SK-N-SH (cell line): Measurements from ENCODE around the gene FRS3. TPM values are rescaled to one million over a fixed set of nuclear protein-coding genes. Genes with fewer than 3 reads are reported as not detected.

Source experiments
- CTCF ChIA-PET: fragments of 300-600, 350-600 bp; formaldehyde crosslinking; extraction: SDS; loops from one replicate; lab custom pipeline; 2021; lab: Yijun Ruan, JAX
- POLR2A ChIA-PET: fragments of 350-600 bp; sonication (Branson Sonifier 250); formaldehyde crosslinking; extraction: SDS; loops from one replicate; lab custom pipeline; 2020; ENCODE audit warnings: antibody characterized with exemption, inconsistent platforms; lab: Yijun Ruan, JAX
- DNase-seq: peaks from one replicate; pipeline ENCODE4 v3.0.0; 2012
- H2AFZ ChIP-seq: fragments of 200-600 bp; sonication (generic); 2 replicates; pipeline ENCODE4 v1.8.1; 2016; ENCODE audit warnings: antibody characterized with exemption, mild to moderate bottlenecking, low read depth
- H3F3A ChIP-seq: fragments of 200-600 bp; sonication (generic); replicated peaks from 2 replicates; pipeline ENCODE3; 2016; ENCODE audit warnings: antibody characterized with exemption, mild to moderate bottlenecking; ENCODE audit not compliant: insufficient read depth
- H3K27ac ChIP-seq, 2 experiments: fragments of 200-500 bp in 1 of 2; fragments of 200-600 bp in 1 of 2; sonication (Bioruptor generic) in 1 of 2; sonication (generic), shearing (Covaris generic) in 1 of 2; 2 replicates each; pipeline versions ENCODE4 v1.5.1 to v1.6.1; 2014 to 2016; ENCODE audit warnings: low read depth in 2 of 2, inconsistent platforms in 1 of 2, low read length in 1 of 2, mild to moderate bottlenecking in 1 of 2, mixed read lengths in 1 of 2
- H3K27me3 ChIP-seq: fragments of 200-600 bp; sonication (generic), shearing (Covaris generic); 2 replicates; pipeline ENCODE4 v1.6.1; 2016; ENCODE audit warnings: mixed run types; ENCODE audit not compliant: insufficient read depth
- H3K36me3 ChIP-seq, 2 experiments: fragments of 200-500 bp in 1 of 2; fragments of 200-600 bp in 1 of 2; sonication (Bioruptor generic) in 1 of 2; sonication (generic) in 1 of 2; replicated peaks in 1 of 2; 2 replicates each; pipeline versions ENCODE3 to v1.5.1; 2014 to 2016; ENCODE audit warnings: low read length in 1 of 2, mild to moderate bottlenecking in 1 of 2; ENCODE audit not compliant: insufficient read depth in 2 of 2, control insufficient read depth in 1 of 2
- H3K4me1 ChIP-seq, 2 experiments: fragments of 200-500 bp in 1 of 2; fragments of 200-600 bp in 1 of 2; sonication (Bioruptor generic) in 1 of 2; sonication (generic), shearing (Covaris generic) in 1 of 2; 2 replicates each; pipeline versions ENCODE4 v1.5.1 to v1.6.1; 2014 to 2016; ENCODE audit warnings: low read depth in 1 of 2, low read length in 1 of 2, mixed run types in 1 of 2; ENCODE audit not compliant: insufficient read depth in 2 of 2, control insufficient read depth in 1 of 2
- H3K4me2 ChIP-seq: fragments of 200-600 bp; sonication (generic), shearing (Covaris generic); 2 replicates; pipeline ENCODE4 v1.6.1; 2017; ENCODE audit warnings: mixed run types
- H3K4me3 ChIP-seq, 2 experiments: fragments of 200-500 bp in 1 of 2; fragments of 200-600 bp in 1 of 2; sonication (Bioruptor generic) in 1 of 2; sonication (generic), shearing (Covaris generic) in 1 of 2; 2 replicates each; pipeline versions ENCODE4 v1.5.1 to v1.8.1; 2014 to 2016; ENCODE audit warnings: low read depth in 2 of 2, inconsistent platforms in 1 of 2, low read length in 1 of 2, mild to moderate bottlenecking in 1 of 2, mixed read lengths in 1 of 2, moderate library complexity in 1 of 2
- H3K79me2 ChIP-seq: fragments of 200-600 bp; sonication (generic); 2 replicates; pipeline ENCODE4 v1.8.1; 2017; ENCODE audit warnings: mild to moderate bottlenecking; ENCODE audit not compliant: insufficient read depth
- H3K9ac ChIP-seq: fragments of 200-600 bp; sonication (generic); 2 replicates; pipeline ENCODE4 v1.6.1; 2017; ENCODE audit warnings: mixed run types
- H3K9me2 ChIP-seq: fragments of 200-600 bp; sonication (generic); 2 replicates; pipeline ENCODE4 v1.6.1; 2017; ENCODE audit warnings: mixed run types
- H3K9me3 ChIP-seq: fragments of 200-600 bp; sonication (generic); 2 replicates; pipeline ENCODE4 v1.6.1; 2017; ENCODE audit warnings: mixed run types, mild to moderate bottlenecking, moderate library complexity
- H4K20me1 ChIP-seq: fragments of 200-600 bp; sonication (generic); 2 replicates; pipeline ENCODE4 v1.6.1; 2017; ENCODE audit warnings: mild to moderate bottlenecking, mixed run types; ENCODE audit not compliant: insufficient read depth
- EP300 ChIP-seq, 2 experiments: IDR thresholded peaks; 2 replicates each; pipeline versions ENCODE4 v1.4.0 to v1.6.1; 2012; ENCODE audit warnings: borderline replicate concordance in 1 of 2, low read depth in 1 of 2, low read length in 1 of 2
- FOXM1 ChIP-seq: IDR thresholded peaks from 2 replicates; pipeline ENCODE4 v1.4.0; 2012; ENCODE audit warnings: low read depth, mild to moderate bottlenecking
- RXRA ChIP-seq: IDR thresholded peaks from 2 replicates; pipeline ENCODE4 v1.4.0; 2012; ENCODE audit warnings: low read depth, mild to moderate bottlenecking, borderline replicate concordance
- SIN3A ChIP-seq: IDR thresholded peaks from 2 replicates; pipeline ENCODE4 v1.6.1; 2012; ENCODE audit warnings: low read depth, mild to moderate bottlenecking, low read length, moderate library complexity, borderline replicate concordance
- SMC3 ChIP-seq: IDR thresholded peaks from 2 replicates; pipeline ENCODE4 v1.6.1; 2012; ENCODE audit warnings: low read depth, low read length, improper control_type of control experiment
- TAF1 ChIP-seq: IDR thresholded peaks from 2 replicates; pipeline ENCODE4 v1.6.1; 2012; ENCODE audit warnings: low read depth, mild to moderate bottlenecking, low read length, moderate library complexity, borderline replicate concordance
- TCF12 ChIP-seq: IDR thresholded peaks from 2 replicates; pipeline ENCODE4 v1.4.0; 2012
- TEAD4 ChIP-seq: IDR thresholded peaks from 2 replicates; pipeline ENCODE4 v1.4.0; 2012; ENCODE audit warnings: mild to moderate bottlenecking, borderline replicate concordance; ENCODE audit not compliant: insufficient read depth
- YY1 ChIP-seq: IDR thresholded peaks from 2 replicates; pipeline ENCODE4 v1.4.0; 2012; ENCODE audit warnings: low read depth, mild to moderate bottlenecking
- WGBS: methylation state at CpG from one replicate; pipeline ENCODE4 v1.1.6; 2017; ENCODE audit warnings: low lambda C conversion rate; 5-methylcytosine and 5-hydroxymethylcytosine counted together
- polyA plus RNA-seq, 3 experiments: library from polyadenylated mRNA; depleted of rRNA; stranded (reverse); fragments of >200 nt; gene quantifications; 2 replicates each; pipeline ENCODE4 v1.2.3, GENCODE V29; 2012
- TF ChIP-seq, protein P1 (sequence below): IDR thresholded peaks from 2 replicates; pipeline ENCODE4 v1.4.0; 2012; ENCODE audit warnings: low read depth, borderline replicate concordance
- TF ChIP-seq, protein P2 (sequence below): IDR thresholded peaks from 2 replicates; pipeline ENCODE4; 2012
- TF ChIP-seq, protein P3 (sequence below): fragments of 150-350 bp; IDR thresholded peaks from 2 replicates; pipeline ENCODE4 v1.6.1; 2016; ENCODE audit warnings: mild to moderate bottlenecking, low read depth, low read length
- TF ChIP-seq, protein P4 (sequence below): fragments of 150-350 bp; IDR thresholded peaks from 2 replicates; pipeline ENCODE4 v1.6.1; 2017; ENCODE audit warnings: antibody characterized with exemption, low read length, low read depth, borderline replicate concordance
- TF ChIP-seq, protein P5 (sequence below): IDR thresholded peaks from 2 replicates; pipeline ENCODE4 v1.4.0; 2012; ENCODE audit warnings: low read depth, borderline replicate concordance

FRS3 gene
- polyA plus RNA-seq, 1 of the 3 experiments (the other 2 are of a cell fraction): 8.6 TPM

DNA sequence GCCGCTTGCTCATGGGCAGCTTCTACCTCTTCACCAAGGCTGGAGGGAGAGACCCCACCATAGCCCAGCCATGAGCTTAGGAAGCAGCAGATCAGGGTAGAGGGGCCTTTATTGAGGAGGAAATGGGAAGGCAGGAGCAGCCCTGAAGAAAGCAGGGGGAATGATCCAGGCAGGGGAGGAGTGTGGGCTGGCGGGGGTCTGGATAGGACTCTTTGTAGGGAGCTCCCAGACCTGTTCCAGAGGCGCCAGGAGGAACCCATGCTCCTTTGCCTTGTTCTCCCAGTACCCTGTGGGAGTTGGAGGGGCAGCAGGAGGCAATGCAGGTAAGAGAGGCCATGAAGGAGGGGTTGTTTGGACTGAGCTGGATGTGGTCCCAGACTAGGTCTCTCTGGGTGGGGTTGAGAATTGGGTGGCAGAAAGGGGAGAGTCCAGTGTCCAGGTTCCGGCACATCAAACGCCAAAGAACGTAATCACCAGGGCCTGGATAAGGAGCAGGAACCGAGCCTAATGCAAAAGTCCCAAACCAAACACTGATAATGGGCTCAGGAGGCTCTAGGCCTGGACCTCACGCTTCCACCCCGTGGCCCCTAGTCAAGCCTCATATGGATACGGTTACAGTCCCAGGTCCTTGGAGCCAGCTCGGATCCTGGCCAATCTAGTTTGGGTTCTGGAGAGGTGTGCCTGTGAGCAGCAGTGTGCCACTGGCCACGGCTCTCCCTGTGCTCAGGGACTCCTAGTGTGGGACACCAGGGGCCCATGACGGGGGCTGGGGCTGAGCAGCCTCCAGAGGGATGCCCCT lies 20.4 kb downstream of the FRS3 start:
- no peaks in the 10 kb centered on the region for H3F3A ChIP-seq
- 72% methylated on average over 13 of the region's 13 CpGs for WGBS
- H3K27me3 ChIP-seq: no peaks in the 10 kb centered on the region
- CTCF ChIA-PET: interaction anchor here (1.1 to 1.5 kb wide), 2 partner anchors 10 to 24 kb away, joined by 3 to 5 read pairs; partner anchors contain the start of gene TFEB
- no peak for DNase-seq
- no peak overlapping the region for H2AFZ ChIP-seq
- no peak overlapping the region for H3K4me2 ChIP-seq
- no peak for TF ChIP-seq SIN3A
- TF ChIP-seq, protein P1, sequence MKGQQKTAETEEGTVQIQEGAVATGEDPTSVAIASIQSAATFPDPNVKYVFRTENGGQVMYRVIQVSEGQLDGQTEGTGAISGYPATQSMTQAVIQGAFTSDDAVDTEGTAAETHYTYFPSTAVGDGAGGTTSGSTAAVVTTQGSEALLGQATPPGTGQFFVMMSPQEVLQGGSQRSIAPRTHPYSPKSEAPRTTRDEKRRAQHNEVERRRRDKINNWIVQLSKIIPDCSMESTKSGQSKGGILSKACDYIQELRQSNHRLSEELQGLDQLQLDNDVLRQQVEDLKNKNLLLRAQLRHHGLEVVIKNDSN: no peak
- TF ChIP-seq RXRA: no peak
- TF ChIP-seq FOXM1: no peak
- no peak for TF ChIP-seq EP300 (IDR thresholded peaks at IDR 0.05; ENCODE audit: borderline replicate concordance in 1 of 2, low read depth in 1 of 2, low read length in 1 of 2)
- TF ChIP-seq, protein P2, sequence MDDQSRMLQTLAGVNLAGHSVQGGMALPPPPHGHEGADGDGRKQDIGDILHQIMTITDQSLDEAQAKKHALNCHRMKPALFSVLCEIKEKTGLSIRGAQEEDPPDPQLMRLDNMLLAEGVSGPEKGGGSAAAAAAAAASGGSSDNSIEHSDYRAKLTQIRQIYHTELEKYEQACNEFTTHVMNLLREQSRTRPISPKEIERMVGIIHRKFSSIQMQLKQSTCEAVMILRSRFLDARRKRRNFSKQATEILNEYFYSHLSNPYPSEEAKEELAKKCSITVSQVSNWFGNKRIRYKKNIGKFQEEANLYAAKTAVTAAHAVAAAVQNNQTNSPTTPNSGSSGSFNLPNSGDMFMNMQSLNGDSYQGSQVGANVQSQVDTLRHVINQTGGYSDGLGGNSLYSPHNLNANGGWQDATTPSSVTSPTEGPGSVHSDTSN: no peak
- no peak for TF ChIP-seq SMC3
- TF ChIP-seq TEAD4: no peak
- TF ChIP-seq, protein P3, sequence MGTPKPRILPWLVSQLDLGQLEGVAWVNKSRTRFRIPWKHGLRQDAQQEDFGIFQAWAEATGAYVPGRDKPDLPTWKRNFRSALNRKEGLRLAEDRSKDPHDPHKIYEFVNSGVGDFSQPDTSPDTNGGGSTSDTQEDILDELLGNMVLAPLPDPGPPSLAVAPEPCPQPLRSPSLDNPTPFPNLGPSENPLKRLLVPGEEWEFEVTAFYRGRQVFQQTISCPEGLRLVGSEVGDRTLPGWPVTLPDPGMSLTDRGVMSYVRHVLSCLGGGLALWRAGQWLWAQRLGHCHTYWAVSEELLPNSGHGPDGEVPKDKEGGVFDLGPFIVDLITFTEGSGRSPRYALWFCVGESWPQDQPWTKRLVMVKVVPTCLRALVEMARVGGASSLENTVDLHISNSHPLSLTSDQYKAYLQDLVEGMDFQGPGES: no peak
- TF ChIP-seq, protein P4, sequence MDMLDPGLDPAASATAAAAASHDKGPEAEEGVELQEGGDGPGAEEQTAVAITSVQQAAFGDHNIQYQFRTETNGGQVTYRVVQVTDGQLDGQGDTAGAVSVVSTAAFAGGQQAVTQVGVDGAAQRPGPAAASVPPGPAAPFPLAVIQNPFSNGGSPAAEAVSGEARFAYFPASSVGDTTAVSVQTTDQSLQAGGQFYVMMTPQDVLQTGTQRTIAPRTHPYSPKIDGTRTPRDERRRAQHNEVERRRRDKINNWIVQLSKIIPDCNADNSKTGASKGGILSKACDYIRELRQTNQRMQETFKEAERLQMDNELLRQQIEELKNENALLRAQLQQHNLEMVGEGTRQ: no peak
- no peak for TF ChIP-seq YY1
- no peak for TF ChIP-seq TCF12
- TF ChIP-seq TAF1: no peak
- TF ChIP-seq, protein P5, sequence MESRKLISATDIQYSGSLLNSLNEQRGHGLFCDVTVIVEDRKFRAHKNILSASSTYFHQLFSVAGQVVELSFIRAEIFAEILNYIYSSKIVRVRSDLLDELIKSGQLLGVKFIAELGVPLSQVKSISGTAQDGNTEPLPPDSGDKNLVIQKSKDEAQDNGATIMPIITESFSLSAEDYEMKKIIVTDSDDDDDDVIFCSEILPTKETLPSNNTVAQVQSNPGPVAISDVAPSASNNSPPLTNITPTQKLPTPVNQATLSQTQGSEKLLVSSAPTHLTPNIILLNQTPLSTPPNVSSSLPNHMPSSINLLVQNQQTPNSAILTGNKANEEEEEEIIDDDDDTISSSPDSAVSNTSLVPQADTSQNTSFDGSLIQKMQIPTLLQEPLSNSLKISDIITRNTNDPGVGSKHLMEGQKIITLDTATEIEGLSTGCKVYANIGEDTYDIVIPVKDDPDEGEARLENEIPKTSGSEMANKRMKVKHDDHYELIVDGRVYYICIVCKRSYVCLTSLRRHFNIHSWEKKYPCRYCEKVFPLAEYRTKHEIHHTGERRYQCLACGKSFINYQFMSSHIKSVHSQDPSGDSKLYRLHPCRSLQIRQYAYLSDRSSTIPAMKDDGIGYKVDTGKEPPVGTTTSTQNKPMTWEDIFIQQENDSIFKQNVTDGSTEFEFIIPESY: no peak
- TF ChIP-seq, all 33 proteins: peak for 0
- POLR2A ChIA-PET: interaction anchor here (0.8 to 1.0 kb wide), 2 partner anchors 8 to 11 kb away, joined by 3 to 4 read pairs; no protein-coding TSS in a partner anchor
- H3K9me2 ChIP-seq: no peaks in the 10 kb centered on the region
- H3K36me3 ChIP-seq: no peaks in the 10 kb centered on the region
- no peak overlapping the region for H3K27ac ChIP-seq
- H4K20me1 ChIP-seq: no peaks in the 10 kb centered on the region
- no peaks in the 10 kb centered on the region for H3K79me2 ChIP-seq
- no peak overlapping the region for H3K9ac ChIP-seq
- no peaks in the 10 kb centered on the region for H3K9me3 ChIP-seq
- no peak overlapping the region for H3K4me3 ChIP-seq
- H3K4me1 ChIP-seq: peaks cover 0 to 16% of the 10 kb centered on the region in 2 experiments; a peak in 1 of 4 replicates
